HEK293 (cell line): ENCODE results near the gene ZNF560.

ENCODE experiments used
- BCL6B ChIP-seq: fragments of 450-650 bp; formaldehyde crosslinking; IDR thresholded peaks from 2 replicates; pipeline ENCODE4 v1.5.1; 2017; ENCODE audit warnings: missing biosample characterization, missing genetic modification characterization
- SP7 ChIP-seq: fragments of 450-650 bp; formaldehyde crosslinking; IDR thresholded peaks from 2 replicates; pipeline ENCODE4 v1.5.1; 2016; ENCODE audit warnings: missing biosample characterization, missing genetic modification characterization
- ZNF10 ChIP-seq: fragments of 450-650 bp; formaldehyde crosslinking; IDR thresholded peaks from 2 replicates; pipeline ENCODE4 v1.5.1; 2017; ENCODE audit warnings: missing biosample characterization, missing genetic modification characterization
- ZNF76 ChIP-seq: fragments of 450-650 bp; formaldehyde crosslinking; IDR thresholded peaks from 2 replicates; pipeline ENCODE4; 2016; ENCODE audit warnings: low read depth, missing biosample characterization, missing genetic modification characterization, borderline replicate concordance
- TF ChIP-seq, protein P1 (sequence below): fragments of 450-650 bp; formaldehyde crosslinking; IDR thresholded peaks from 2 replicates; pipeline ENCODE4 v1.5.1; 2016; ENCODE audit warnings: missing biosample characterization, missing genetic modification characterization
- TF ChIP-seq, protein P2 (sequence below): fragments of 450-650 bp; formaldehyde crosslinking; IDR thresholded peaks from 2 replicates; pipeline ENCODE4 v1.5.1; 2016; ENCODE audit warnings: missing biosample characterization, missing genetic modification characterization
- TF ChIP-seq, protein P3 (sequence below): fragments of 450-650 bp; formaldehyde crosslinking; IDR thresholded peaks from 2 replicates; pipeline ENCODE4 v1.5.1; 2016; ENCODE audit warnings: missing biosample characterization, missing genetic modification characterization
- TF ChIP-seq, protein P4 (sequence below): sonication (generic); formaldehyde crosslinking; IDR thresholded peaks from 2 replicates; pipeline ENCODE4 v1.8.1; 2022; ENCODE audit warnings: mild to moderate bottlenecking, moderate library complexity, missing genetic modification reagents

GRCh38 chr19:9431475-9431874 is 66.9 kb downstream of the ZNF560 start:
- TF ChIP-seq, protein P1, sequence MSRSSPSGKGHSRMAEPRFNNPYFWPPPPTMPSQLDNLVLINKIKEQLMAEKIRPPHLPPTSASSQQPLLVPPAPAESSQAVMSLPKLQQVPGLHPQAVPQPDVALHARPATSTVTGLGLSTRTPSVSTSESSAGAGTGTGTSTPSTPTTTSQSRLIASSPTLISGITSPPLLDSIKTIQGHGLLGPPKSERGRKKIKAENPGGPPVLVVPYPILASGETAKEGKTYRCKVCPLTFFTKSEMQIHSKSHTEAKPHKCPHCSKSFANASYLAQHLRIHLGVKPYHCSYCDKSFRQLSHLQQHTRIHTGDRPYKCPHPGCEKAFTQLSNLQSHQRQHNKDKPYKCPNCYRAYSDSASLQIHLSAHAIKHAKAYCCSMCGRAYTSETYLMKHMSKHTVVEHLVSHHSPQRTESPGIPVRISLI (tag by site-specific recombination), result no peak
- TF ChIP-seq SP7 (tag by site-specific recombination) (no peak), ZNF76 (tag by site-specific recombination) (no peak), BCL6B (tag by site-specific recombination) (no peak), ZNF10 (tag by site-specific recombination) (no peak)
- TF ChIP-seq, protein P2, sequence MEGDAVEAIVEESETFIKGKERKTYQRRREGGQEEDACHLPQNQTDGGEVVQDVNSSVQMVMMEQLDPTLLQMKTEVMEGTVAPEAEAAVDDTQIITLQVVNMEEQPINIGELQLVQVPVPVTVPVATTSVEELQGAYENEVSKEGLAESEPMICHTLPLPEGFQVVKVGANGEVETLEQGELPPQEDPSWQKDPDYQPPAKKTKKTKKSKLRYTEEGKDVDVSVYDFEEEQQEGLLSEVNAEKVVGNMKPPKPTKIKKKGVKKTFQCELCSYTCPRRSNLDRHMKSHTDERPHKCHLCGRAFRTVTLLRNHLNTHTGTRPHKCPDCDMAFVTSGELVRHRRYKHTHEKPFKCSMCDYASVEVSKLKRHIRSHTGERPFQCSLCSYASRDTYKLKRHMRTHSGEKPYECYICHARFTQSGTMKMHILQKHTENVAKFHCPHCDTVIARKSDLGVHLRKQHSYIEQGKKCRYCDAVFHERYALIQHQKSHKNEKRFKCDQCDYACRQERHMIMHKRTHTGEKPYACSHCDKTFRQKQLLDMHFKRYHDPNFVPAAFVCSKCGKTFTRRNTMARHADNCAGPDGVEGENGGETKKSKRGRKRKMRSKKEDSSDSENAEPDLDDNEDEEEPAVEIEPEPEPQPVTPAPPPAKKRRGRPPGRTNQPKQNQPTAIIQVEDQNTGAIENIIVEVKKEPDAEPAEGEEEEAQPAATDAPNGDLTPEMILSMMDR (tag by site-specific recombination), result no peak
- TF ChIP-seq, protein P3, sequence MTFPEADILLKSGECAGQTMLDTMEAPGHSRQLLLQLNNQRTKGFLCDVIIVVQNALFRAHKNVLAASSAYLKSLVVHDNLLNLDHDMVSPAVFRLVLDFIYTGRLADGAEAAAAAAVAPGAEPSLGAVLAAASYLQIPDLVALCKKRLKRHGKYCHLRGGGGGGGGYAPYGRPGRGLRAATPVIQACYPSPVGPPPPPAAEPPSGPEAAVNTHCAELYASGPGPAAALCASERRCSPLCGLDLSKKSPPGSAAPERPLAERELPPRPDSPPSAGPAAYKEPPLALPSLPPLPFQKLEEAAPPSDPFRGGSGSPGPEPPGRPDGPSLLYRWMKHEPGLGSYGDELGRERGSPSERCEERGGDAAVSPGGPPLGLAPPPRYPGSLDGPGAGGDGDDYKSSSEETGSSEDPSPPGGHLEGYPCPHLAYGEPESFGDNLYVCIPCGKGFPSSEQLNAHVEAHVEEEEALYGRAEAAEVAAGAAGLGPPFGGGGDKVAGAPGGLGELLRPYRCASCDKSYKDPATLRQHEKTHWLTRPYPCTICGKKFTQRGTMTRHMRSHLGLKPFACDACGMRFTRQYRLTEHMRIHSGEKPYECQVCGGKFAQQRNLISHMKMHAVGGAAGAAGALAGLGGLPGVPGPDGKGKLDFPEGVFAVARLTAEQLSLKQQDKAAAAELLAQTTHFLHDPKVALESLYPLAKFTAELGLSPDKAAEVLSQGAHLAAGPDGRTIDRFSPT (tag by site-specific recombination), result no peak
- TF ChIP-seq, protein P4, sequence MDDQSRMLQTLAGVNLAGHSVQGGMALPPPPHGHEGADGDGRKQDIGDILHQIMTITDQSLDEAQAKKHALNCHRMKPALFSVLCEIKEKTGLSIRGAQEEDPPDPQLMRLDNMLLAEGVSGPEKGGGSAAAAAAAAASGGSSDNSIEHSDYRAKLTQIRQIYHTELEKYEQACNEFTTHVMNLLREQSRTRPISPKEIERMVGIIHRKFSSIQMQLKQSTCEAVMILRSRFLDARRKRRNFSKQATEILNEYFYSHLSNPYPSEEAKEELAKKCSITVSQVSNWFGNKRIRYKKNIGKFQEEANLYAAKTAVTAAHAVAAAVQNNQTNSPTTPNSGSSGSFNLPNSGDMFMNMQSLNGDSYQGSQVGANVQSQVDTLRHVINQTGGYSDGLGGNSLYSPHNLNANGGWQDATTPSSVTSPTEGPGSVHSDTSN (CRISPR knock-in tag), result no peak
